Measurements from ENCODE around the gene SDHB.

Gene SDHB

DNA sequence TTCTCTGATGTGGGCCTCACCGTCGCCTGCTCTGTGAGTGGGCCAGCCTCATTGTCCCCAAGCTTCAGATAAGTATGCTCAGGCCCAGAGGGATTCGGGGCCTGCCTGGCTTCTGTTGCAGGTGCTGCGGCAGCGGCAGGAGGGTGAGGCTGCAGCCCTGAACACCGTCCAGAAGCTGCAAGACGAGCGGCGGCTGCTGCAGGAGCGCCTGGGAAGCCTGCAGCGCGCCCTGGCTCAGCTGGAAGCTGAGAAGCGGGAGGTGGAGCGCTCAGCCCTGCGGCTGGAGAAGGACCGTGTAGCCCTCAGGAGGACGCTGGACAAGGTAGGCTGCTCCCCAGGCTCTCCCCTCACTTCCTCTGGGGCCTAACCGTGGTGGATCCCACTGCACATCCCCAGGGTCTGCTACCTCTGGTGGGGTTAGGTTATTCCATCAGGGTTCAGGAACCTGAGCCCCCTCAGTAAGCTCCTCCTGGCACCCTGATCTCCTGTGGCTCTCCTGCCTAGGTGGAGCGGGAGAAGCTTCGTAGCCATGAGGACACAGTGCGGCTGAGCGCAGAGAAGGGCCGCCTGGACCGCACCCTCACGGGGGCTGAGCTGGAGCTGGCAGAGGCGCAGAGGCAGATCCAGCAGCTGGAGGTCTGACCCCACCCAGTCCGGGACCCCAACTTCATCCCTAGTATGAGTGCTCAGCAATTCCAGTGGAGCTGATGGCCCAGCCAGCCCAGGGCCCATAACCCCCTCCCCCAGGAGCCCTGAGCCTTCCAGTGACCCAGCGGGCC lies 83.5 kb downstream of the SDHB start:
- Histone ChIP-seq H3K27ac (replicated peaks) (no peak overlapping the region), H3K4me3 (replicated peaks; ENCODE audit: insufficient read depth, low read length) (no peak overlapping the region), H3K27me3 (ENCODE audit: insufficient read depth, poor library complexity, severe bottlenecking) (no peaks in the 10 kb centered on the region)
- no peak for DNase-seq (ENCODE audit: low read depth in 1 of 2, low spot score in 1 of 2)
- TF ChIP-seq, protein P1, sequence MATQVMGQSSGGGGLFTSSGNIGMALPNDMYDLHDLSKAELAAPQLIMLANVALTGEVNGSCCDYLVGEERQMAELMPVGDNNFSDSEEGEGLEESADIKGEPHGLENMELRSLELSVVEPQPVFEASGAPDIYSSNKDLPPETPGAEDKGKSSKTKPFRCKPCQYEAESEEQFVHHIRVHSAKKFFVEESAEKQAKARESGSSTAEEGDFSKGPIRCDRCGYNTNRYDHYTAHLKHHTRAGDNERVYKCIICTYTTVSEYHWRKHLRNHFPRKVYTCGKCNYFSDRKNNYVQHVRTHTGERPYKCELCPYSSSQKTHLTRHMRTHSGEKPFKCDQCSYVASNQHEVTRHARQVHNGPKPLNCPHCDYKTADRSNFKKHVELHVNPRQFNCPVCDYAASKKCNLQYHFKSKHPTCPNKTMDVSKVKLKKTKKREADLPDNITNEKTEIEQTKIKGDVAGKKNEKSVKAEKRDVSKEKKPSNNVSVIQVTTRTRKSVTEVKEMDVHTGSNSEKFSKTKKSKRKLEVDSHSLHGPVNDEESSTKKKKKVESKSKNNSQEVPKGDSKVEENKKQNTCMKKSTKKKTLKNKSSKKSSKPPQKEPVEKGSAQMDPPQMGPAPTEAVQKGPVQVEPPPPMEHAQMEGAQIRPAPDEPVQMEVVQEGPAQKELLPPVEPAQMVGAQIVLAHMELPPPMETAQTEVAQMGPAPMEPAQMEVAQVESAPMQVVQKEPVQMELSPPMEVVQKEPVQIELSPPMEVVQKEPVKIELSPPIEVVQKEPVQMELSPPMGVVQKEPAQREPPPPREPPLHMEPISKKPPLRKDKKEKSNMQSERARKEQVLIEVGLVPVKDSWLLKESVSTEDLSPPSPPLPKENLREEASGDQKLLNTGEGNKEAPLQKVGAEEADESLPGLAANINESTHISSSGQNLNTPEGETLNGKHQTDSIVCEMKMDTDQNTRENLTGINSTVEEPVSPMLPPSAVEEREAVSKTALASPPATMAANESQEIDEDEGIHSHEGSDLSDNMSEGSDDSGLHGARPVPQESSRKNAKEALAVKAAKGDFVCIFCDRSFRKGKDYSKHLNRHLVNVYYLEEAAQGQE (IDR thresholded peaks at IDR 0.05; ENCODE audit: insufficient replicate concordance, low read depth) = no peak
- TF ChIP-seq GABPA (IDR thresholded peaks at IDR 0.05; ENCODE audit: low read depth) = no peak
- TF ChIP-seq, protein P2, sequence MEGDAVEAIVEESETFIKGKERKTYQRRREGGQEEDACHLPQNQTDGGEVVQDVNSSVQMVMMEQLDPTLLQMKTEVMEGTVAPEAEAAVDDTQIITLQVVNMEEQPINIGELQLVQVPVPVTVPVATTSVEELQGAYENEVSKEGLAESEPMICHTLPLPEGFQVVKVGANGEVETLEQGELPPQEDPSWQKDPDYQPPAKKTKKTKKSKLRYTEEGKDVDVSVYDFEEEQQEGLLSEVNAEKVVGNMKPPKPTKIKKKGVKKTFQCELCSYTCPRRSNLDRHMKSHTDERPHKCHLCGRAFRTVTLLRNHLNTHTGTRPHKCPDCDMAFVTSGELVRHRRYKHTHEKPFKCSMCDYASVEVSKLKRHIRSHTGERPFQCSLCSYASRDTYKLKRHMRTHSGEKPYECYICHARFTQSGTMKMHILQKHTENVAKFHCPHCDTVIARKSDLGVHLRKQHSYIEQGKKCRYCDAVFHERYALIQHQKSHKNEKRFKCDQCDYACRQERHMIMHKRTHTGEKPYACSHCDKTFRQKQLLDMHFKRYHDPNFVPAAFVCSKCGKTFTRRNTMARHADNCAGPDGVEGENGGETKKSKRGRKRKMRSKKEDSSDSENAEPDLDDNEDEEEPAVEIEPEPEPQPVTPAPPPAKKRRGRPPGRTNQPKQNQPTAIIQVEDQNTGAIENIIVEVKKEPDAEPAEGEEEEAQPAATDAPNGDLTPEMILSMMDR (IDR thresholded peaks at IDR 0.05; ENCODE audit: insufficient read depth, low read length) = no peak
- TF ChIP-seq POLR2AphosphoS5 (IDR thresholded peaks at IDR 0.05; ENCODE audit: low read depth) = no peak
- TF ChIP-seq SPI1 (IDR thresholded peaks at IDR 0.05; ENCODE audit: borderline replicate concordance, low read depth) = no peak

DNA sequence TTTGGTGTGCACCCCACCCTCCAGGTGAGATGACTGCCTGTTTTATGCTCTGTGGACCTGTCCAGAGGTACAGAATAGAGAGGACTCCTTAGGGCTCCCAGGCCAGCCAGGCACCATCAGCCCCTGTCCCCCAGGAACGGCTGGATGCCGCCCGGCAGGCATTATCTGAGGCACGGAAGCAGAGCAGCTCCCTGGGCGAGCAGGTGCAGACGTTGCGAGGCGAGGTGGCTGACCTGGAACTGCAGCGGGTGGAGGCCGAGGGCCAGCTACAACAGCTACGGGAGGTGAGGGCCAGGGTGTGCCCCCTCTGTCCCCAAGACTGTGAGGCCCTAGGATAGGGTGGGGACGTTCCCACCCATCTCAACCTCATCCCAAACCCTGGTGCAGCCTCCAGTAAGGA lies 84.2 kb downstream of the SDHB start:
- TF ChIP-seq SPI1 (IDR thresholded peaks at IDR 0.05; ENCODE audit: borderline replicate concordance, low read depth) (no peak), POLR2AphosphoS5 (IDR thresholded peaks at IDR 0.05; ENCODE audit: low read depth) (no peak), GABPA (IDR thresholded peaks at IDR 0.05; ENCODE audit: low read depth) (no peak)
- TF ChIP-seq, protein P2 (IDR thresholded peaks at IDR 0.05; ENCODE audit: insufficient read depth, low read length) = no peak
- TF ChIP-seq, protein P1 (IDR thresholded peaks at IDR 0.05; ENCODE audit: insufficient replicate concordance, low read depth) = no peak
- no peaks in the 10 kb centered on the region for H3K27me3 ChIP-seq (ENCODE audit: insufficient read depth, poor library complexity, severe bottlenecking)

DNA sequence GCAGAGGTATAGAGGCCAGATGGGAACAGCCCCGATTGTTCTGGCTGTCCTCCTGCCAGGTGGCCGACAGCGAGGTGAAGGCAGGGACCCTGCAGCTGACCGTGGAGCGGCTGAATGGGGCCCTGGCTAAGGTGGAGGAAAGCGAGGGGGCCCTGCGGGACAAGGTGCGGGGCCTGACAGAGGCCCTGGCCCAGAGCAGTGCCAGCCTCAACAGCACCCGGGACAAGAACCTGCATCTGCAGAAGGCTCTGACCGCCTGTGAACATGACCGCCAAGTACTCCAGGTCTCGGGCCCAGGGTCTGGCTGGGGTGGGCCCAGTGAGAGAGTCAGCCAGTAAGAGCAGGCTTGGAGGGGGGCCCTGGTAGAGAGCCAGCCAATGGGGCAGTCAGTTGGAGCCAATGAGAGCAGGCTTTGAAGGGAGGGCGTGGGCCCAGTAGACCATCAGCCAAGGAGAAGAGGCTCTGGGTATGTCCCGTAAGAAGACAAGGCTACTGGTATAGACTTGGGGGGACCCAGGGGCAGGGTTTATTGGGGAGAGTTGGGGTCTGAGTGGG lies 84.7 kb downstream of the SDHB start:
- H3K4me3 ChIP-seq (replicated peaks; ENCODE audit: insufficient read depth, low read length) = no peak overlapping the region
- H3K27ac ChIP-seq (replicated peaks) = no peak overlapping the region
- no peak for DNase-seq (ENCODE audit: low read depth in 1 of 2, low spot score in 1 of 2)
- H3K27me3 ChIP-seq (ENCODE audit: insufficient read depth, poor library complexity, severe bottlenecking) = no peaks in the 10 kb centered on the region
- no peak for TF ChIP-seq SPI1 (IDR thresholded peaks at IDR 0.05; ENCODE audit: borderline replicate concordance, low read depth)
- no peak for TF ChIP-seq GABPA (IDR thresholded peaks at IDR 0.05; ENCODE audit: low read depth)
- TF ChIP-seq, protein P1 (IDR thresholded peaks at IDR 0.05; ENCODE audit: insufficient replicate concordance, low read depth) = no peak
- TF ChIP-seq, protein P2 (IDR thresholded peaks at IDR 0.05; ENCODE audit: insufficient read depth, low read length) = no peak
- no peak for TF ChIP-seq POLR2AphosphoS5 (IDR thresholded peaks at IDR 0.05; ENCODE audit: low read depth)

More for the DNA sequence above, 84.2 kb downstream of the SDHB start:
- no peak for DNase-seq (ENCODE audit: low read depth in 1 of 2, low spot score in 1 of 2)
- no peak overlapping the region for H3K4me3 ChIP-seq (replicated peaks; ENCODE audit: insufficient read depth, low read length)
- no peak overlapping the region for H3K27ac ChIP-seq (replicated peaks)

Measured in HL-60 (cell line).